ENCODE data around the gene TRIM44. TPM values are rescaled to one million over a fixed set of nuclear protein-coding genes. Genes with fewer than 3 reads are reported as not detected.

Gene TRIM44
- polyA plus RNA-seq, 1 donor (not counting 4 experiments of a cell fraction or from before 2014, with no cell fraction given): 48.3 TPM

DNA sequence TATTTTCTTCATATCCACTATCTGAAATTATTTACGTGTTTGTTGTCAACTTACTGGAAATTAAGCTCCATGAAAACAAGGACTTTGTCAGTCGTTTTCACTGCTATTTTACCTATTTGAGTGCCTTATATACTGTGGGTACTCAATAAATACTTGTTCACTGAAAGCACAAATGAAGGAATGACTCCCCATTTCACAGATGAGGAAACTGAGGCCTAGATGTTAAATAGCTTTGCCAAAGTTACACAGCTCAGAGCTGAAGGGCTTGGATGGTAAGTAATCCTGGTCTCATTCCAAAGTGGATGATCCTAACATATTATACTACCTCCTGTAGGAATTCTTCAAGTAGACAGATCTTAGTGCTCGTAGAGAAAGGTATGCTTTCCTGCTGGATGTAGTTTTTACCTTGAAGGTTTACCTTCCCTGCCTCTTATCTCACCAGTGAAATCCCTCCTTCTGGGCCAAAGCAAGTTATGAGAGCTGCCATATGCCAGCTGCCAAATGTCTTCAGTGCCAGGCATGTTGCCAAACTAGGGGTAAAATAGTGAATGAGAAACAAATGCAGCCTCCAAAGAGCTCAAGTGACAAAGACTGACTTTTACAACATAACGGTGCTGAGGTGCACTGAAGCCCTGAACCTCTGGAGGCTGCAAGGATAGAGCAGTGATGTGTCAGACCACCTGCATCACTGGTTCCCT lies 129.7 kb downstream of the TRIM44 start:
- Histone ChIP-seq H3K36me3 (ENCODE audit: control insufficient read depth in 2 of 2, extremely low read depth in 1 of 2, insufficient read depth in 2 of 2, low read length in 2 of 2) (peaks cover 0 to 2% of the 10 kb centered on the region in 2 experiments), H3K79me2 (ENCODE audit: control insufficient read depth, insufficient read depth, low read length) (peaks cover 7% of the 10 kb centered on the region), H3K4me2 (ENCODE audit: control insufficient read depth, extremely low read depth, insufficient read depth, low read depth, low read length) (no peak overlapping the region), H3K9me1 (ENCODE audit: control insufficient read depth, extremely low read depth, insufficient read depth, low read length) (no peaks in the 10 kb centered on the region), H3K9ac (ENCODE audit: control insufficient read depth, extremely low read depth, insufficient read depth, low read length) (no peak overlapping the region), H3K9me3 (ENCODE audit: control insufficient read depth, low read depth, low read length) (no peaks in the 10 kb centered on the region), H3K27me3 (ENCODE audit: control insufficient read depth, extremely low read depth, insufficient read depth, low read length) (no peaks in the 10 kb centered on the region), H4K20me1 (ENCODE audit: control insufficient read depth, extremely low read depth, insufficient read depth, low read length) (no peaks in the 10 kb centered on the region), H3K4me1 (ENCODE audit: control insufficient read depth, extremely low read depth, insufficient read depth, low read length) (peaks cover 50% of the 10 kb centered on the region), H3K4me3 (ENCODE audit: control insufficient read depth in 2 of 3, extremely low read depth in 1 of 3, insufficient read depth in 2 of 3, low read depth in 1 of 3, low read length in 3 of 3) (no peak overlapping the region), H2AFZ (ENCODE audit: control insufficient read depth, low read length) (no peak overlapping the region), H3K27ac (ENCODE audit: control insufficient read depth, insufficient read depth, low read length) (no peak overlapping the region)
- DNase-seq (ENCODE audit: low read depth, low spot score) (no peak), FAIRE-seq (no peak)
- dilution Hi-C loops (cut with MboI; ENCODE audit: extremely low pct_ligation_motif_present, low sequenced_read_pairs): no loop called here
- TF ChIP-seq, protein P1, sequence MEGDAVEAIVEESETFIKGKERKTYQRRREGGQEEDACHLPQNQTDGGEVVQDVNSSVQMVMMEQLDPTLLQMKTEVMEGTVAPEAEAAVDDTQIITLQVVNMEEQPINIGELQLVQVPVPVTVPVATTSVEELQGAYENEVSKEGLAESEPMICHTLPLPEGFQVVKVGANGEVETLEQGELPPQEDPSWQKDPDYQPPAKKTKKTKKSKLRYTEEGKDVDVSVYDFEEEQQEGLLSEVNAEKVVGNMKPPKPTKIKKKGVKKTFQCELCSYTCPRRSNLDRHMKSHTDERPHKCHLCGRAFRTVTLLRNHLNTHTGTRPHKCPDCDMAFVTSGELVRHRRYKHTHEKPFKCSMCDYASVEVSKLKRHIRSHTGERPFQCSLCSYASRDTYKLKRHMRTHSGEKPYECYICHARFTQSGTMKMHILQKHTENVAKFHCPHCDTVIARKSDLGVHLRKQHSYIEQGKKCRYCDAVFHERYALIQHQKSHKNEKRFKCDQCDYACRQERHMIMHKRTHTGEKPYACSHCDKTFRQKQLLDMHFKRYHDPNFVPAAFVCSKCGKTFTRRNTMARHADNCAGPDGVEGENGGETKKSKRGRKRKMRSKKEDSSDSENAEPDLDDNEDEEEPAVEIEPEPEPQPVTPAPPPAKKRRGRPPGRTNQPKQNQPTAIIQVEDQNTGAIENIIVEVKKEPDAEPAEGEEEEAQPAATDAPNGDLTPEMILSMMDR (optimal IDR thresholded peaks at IDR 0.05 in 1 of 3, IDR thresholded peaks at IDR 0.05 in 1 of 3, conservative IDR thresholded peaks at IDR 0.05 in 1 of 3; ENCODE audit: extremely low read depth in 1 of 3, insufficient read depth in 2 of 3, low read length in 3 of 3): no peak
- no peak for TF ChIP-seq EZH2 (IDR thresholded peaks at IDR 0.05; ENCODE audit: low read length)

DNA sequence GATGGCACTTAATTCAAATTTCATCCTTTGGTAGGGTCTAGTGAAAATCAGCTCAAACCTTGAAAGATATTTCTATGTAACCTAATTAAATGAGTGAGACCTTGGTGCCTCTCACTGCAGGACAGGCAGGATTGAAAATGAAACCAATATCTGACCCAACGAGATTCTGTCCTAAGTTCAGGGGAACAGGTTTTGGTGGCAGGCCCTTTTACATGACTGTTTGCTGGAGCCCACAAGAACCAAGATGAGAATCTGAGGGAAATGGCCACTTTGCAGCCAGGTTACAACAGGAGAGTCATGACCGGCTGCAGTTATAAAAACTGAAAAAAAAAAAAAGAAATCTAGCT lies 130.2 kb downstream of the TRIM44 start:
- H3K27ac ChIP-seq (ENCODE audit: control insufficient read depth, insufficient read depth, low read length): no peak overlapping the region
- peaks cover 8% of the 10 kb centered on the region for H3K79me2 ChIP-seq (ENCODE audit: control insufficient read depth, insufficient read depth, low read length)
- no peak overlapping the region for H2AFZ ChIP-seq (ENCODE audit: control insufficient read depth, low read length)
- FAIRE-seq (no peak), DNase-seq (ENCODE audit: low read depth, low spot score) (no peak)
- H3K4me2 ChIP-seq (ENCODE audit: control insufficient read depth, extremely low read depth, insufficient read depth, low read depth, low read length): no peak overlapping the region
- H3K36me3 ChIP-seq (ENCODE audit: control insufficient read depth in 2 of 2, extremely low read depth in 1 of 2, insufficient read depth in 2 of 2, low read length in 2 of 2): peaks cover 0 to 2% of the 10 kb centered on the region in 2 experiments
- H3K27me3 ChIP-seq (ENCODE audit: control insufficient read depth, extremely low read depth, insufficient read depth, low read length): no peaks in the 10 kb centered on the region
- TF ChIP-seq, protein P1 (optimal IDR thresholded peaks at IDR 0.05 in 1 of 3, IDR thresholded peaks at IDR 0.05 in 1 of 3, conservative IDR thresholded peaks at IDR 0.05 in 1 of 3; ENCODE audit: extremely low read depth in 1 of 3, insufficient read depth in 2 of 3, low read length in 3 of 3): no peak
- TF ChIP-seq EZH2 (IDR thresholded peaks at IDR 0.05; ENCODE audit: low read length): no peak
- no peaks in the 10 kb centered on the region for H4K20me1 ChIP-seq (ENCODE audit: control insufficient read depth, extremely low read depth, insufficient read depth, low read length)
- no peaks in the 10 kb centered on the region for H3K9me3 ChIP-seq (ENCODE audit: control insufficient read depth, low read depth, low read length)
- no peak overlapping the region for H3K9ac ChIP-seq (ENCODE audit: control insufficient read depth, extremely low read depth, insufficient read depth, low read length)
- H3K4me1 ChIP-seq (ENCODE audit: control insufficient read depth, extremely low read depth, insufficient read depth, low read length): peaks cover 50% of the 10 kb centered on the region
- no peak overlapping the region for H3K4me3 ChIP-seq (ENCODE audit: control insufficient read depth in 2 of 3, extremely low read depth in 1 of 3, insufficient read depth in 2 of 3, low read depth in 1 of 3, low read length in 3 of 3)
- H3K9me1 ChIP-seq (ENCODE audit: control insufficient read depth, extremely low read depth, insufficient read depth, low read length): no peaks in the 10 kb centered on the region
- dilution Hi-C loops (cut with MboI; ENCODE audit: extremely low pct_ligation_motif_present, low sequenced_read_pairs): no loop called here
